Spleen (tissue), 11 donors: ENCODE results near the gene SPATS2. TPM values are rescaled to one million over a fixed set of nuclear protein-coding genes. Genes with fewer than 3 reads are reported as not detected.
"Not testable (repeated sequence)": the region's sequence is repeated elsewhere in the genome, so short reads cannot be mapped to it uniquely, and the experiment has no call there.

Source experiments
- DNase-seq: peaks from one replicate; pipeline ENCODE4 v3.0.0-alpha.2; 2020
- H3K27ac ChIP-seq, 8 donors: fragments of 200-600 bp; sonication (generic) in 7 of 8; 1 replicate in 4 of 8; 2 replicates in 4 of 8; pipeline versions ENCODE4 v1.5.0 to v1.8.0; 2016 to 2021; ENCODE audit warnings: inconsistent platforms in 4 of 8, mild to moderate bottlenecking in 4 of 8, moderate library complexity in 1 of 8
- H3K27me3 ChIP-seq, 7 donors: fragments of 200-600 bp; sonication (generic) in 6 of 7; replicated peaks in 1 of 7; 1 replicate in 4 of 7; 2 replicates in 3 of 7; pipeline versions ENCODE4 v1.5.0 to v1.8.0; 2016 to 2021; ENCODE audit warnings: inconsistent platforms in 3 of 7, mild to moderate bottlenecking in 1 of 7
- H3K36me3 ChIP-seq, 6 donors: fragments of 200-600 bp; sonication (generic) in 5 of 6; 1 replicate in 4 of 6; 2 replicates in 2 of 6; pipeline versions ENCODE4 v1.5.0 to v1.8.0; 2016 to 2021; ENCODE audit warnings: inconsistent platforms in 2 of 6
- H3K4me1 ChIP-seq, 6 donors: fragments of 200-600 bp; sonication (generic) in 5 of 6; 1 replicate in 3 of 6; 2 replicates in 3 of 6; pipeline versions ENCODE4 v1.5.0 to v1.8.0; 2016 to 2021; ENCODE audit warnings: inconsistent platforms in 3 of 6
- H3K4me3 ChIP-seq, 8 donors: fragments of 200-600 bp; sonication (generic) in 7 of 8; 1 replicate in 4 of 8; 2 replicates in 4 of 8; pipeline versions ENCODE4 v1.5.0 to v1.8.0; 2016 to 2021; ENCODE audit warnings: inconsistent platforms in 4 of 8, mild to moderate bottlenecking in 4 of 8, moderate library complexity in 2 of 8
- H3K9me3 ChIP-seq, 8 donors: fragments of 200-600 bp; sonication (generic) in 7 of 8; 1 replicate in 4 of 8; 2 replicates in 4 of 8; pipeline versions ENCODE4 v1.5.0 to v1.8.0; 2016 to 2021; ENCODE audit warnings: inconsistent platforms in 4 of 8
- POLR2A ChIP-seq, 3 donors: fragments of 450-650 bp; IDR thresholded peaks; one replicate each; pipeline ENCODE4 v1.5.1; 2017; ENCODE audit warnings: antibody characterized with exemption in 3 of 3, mild to moderate bottlenecking in 1 of 3
- POLR2AphosphoS5 ChIP-seq, 3 donors: sonication (generic); formaldehyde crosslinking; IDR thresholded peaks; one replicate each; pipeline ENCODE4 v1.5.1; 2017; ENCODE audit warnings: antibody characterized with exemption in 3 of 3
- WGBS, 5 donors: extraction: QIAGEN DNeasy Blood & Tissue Kit in 3 of 5; methylation state at CpG; one replicate each; pipeline versions ENCODE4 v1.1.5 to v1.1.7; 2013 to 2018; 5-methylcytosine and 5-hydroxymethylcytosine counted together
- intact Hi-C: fragments of 100-400 bp; cut with DNase I; formaldehyde crosslinking; loops from one replicate; pipeline ENCODE4 v1.15.0; 2023; ENCODE audit warnings: low total_unique reads
- polyA plus RNA-seq, 3 donors: library from polyadenylated mRNA; stranded (reverse); fragments of 200-250 nt; gene quantifications; one replicate each; pipeline ENCODE4 v1.2.1, GENCODE V29; 2013
- total RNA-seq, 7 donors: library from RNA; depleted of rRNA in 3 of 7; stranded (reverse); fragments of >200 nt in 3 of 7; fragmentation: NEBNext Ultra II Directional in 4 of 7; extraction: Animal tissue kit (Norgen Biotek cat#: 25700) in 4 of 7; gene quantifications; one replicate each; pipeline versions ENCODE4 v1.1.0 to v1.2.1, GENCODE V29; 2016 to 2021
- TF ChIP-seq, protein P1 (sequence below), 11 experiments: fragments of 200-600 bp in 7 of 11; fragments of 450-650 bp in 4 of 11; sonication (generic) in 4 of 11; IDR thresholded peaks in 8 of 11; conservative IDR thresholded peaks in 3 of 11; 1 replicate in 7 of 11; 2 replicates in 4 of 11; pipeline versions ENCODE4 v1.4.0 to v1.8.0; 2016 to 2021; ENCODE audit warnings: antibody characterized with exemption in 11 of 11, inconsistent platforms in 4 of 11, mild to moderate bottlenecking in 1 of 11
- donor health status: healthy with polysubstance abuse.
- donor health status: DM: no; HTN: no; CAD: no; lungs with moderate emphysema.
- donor health status: DM: no; HTN: no; CAD: no.
- donor health status: Bipolar disorder and iron deficiency.
- donor health status: healthy.
- donor health status: DM: no; HTN: no; CAD: no.
- donor health status: DM: yes; HTN: yes; CAD: no.

The SPATS2 gene
- total and polyA plus RNA-seq, 10 donors: 7.1 to 27.0 (median 19.0) TPM

DNA sequence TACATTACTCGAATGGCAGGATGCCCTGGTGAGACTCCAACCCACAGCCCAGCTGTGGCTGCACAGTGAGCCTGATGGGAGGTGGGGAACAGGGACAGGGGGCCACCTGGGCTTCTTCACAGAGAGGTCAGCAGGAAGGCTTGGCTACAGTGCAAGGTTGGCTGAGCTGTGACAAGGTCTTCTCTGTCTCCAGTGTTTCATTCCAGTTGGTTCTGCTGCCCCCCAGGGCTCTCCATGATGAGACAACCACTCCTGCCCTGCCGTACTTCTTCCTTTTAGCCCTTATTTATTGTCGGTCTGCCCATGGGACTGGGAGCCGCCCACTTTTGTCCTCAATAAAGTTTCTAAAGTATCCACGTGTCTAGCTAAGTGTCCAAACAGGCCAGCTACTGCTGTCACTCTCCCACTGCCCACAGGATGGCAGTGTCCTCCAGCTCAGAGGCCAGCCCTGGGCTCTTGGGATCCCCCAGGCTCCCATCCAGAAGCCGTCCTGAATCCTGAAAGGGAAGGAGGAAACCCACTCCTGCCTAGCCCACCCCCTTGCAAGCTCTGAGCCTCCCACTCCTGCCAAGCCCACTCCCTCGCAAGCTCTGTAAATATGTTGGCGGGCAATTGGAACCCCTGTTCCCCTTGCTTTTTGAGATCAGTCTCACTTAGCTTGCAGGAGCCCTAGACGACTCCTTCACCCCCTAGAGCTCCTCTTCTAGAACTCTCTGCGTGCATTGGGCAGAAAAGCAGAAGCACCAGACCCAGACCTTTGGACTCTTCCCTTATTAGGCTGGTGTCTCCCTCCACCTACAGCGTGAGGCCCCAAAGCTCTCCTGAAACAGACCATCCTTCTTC is 35.7 kb upstream of the SPATS2 start:
- Histone ChIP-seq H3K27ac (no peak overlapping the region), H3K27me3 (peaks cover 7 to 64% (median 43%) of the 10 kb centered on the region in 7 donors), H3K4me1 (peaks cover 1 to 34% (median 15%) of the 10 kb centered on the region in 6 donors), H3K9me3 (no peaks in the 10 kb centered on the region), H3K4me3 (no peak overlapping the region), H3K36me3 (peaks cover 0 to 44% (median 0%) of the 10 kb centered on the region in 6 donors)
- WGBS, 5 donors: 57 to 73% (median 59%) methylated on average over 11 of the region's 11 CpGs
- DNase-seq: no peak
- no peak for TF ChIP-seq POLR2AphosphoS5 (IDR thresholded peaks at IDR 0.05)
- TF ChIP-seq, protein P1, sequence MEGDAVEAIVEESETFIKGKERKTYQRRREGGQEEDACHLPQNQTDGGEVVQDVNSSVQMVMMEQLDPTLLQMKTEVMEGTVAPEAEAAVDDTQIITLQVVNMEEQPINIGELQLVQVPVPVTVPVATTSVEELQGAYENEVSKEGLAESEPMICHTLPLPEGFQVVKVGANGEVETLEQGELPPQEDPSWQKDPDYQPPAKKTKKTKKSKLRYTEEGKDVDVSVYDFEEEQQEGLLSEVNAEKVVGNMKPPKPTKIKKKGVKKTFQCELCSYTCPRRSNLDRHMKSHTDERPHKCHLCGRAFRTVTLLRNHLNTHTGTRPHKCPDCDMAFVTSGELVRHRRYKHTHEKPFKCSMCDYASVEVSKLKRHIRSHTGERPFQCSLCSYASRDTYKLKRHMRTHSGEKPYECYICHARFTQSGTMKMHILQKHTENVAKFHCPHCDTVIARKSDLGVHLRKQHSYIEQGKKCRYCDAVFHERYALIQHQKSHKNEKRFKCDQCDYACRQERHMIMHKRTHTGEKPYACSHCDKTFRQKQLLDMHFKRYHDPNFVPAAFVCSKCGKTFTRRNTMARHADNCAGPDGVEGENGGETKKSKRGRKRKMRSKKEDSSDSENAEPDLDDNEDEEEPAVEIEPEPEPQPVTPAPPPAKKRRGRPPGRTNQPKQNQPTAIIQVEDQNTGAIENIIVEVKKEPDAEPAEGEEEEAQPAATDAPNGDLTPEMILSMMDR (IDR thresholded peaks at IDR 0.05 in 8 of 11, conservative IDR thresholded peaks at IDR 0.05 in 3 of 11): peak in 9 of 11 experiments; percentile 15 to 76 (median 57)
- intact Hi-C loops: no loop called here

DNA sequence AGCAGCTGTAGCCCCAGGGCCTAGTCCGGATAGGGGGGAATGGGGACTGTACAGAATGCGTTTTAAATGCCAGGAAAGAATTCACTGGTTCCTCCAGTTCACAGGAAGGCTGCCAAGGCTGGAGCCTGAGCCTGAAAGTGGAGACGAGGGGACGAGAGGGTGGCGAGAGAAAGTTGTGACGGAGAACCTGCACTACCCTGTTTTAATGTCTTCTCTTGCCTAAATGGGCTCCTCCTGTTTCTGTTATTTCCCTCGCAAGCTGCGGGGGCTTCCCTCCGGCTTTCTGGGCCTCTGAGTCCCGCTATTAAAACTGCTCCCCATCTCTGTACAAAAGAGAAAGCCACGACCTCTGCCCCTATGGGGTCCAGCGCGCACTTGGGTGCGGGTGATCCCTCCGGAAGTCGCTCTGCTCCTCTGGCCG is 34.8 kb upstream of the SPATS2 start:
- TF ChIP-seq POLR2AphosphoS5 (IDR thresholded peaks at IDR 0.05) (no peak), POLR2A (IDR thresholded peaks at IDR 0.05) (no peak)
- TF ChIP-seq, protein P1 (IDR thresholded peaks at IDR 0.05 in 8 of 11, conservative IDR thresholded peaks at IDR 0.05 in 3 of 11): no peak
- DNase-seq: no peak
- Histone ChIP-seq H3K9me3 (no peaks in the 10 kb centered on the region), H3K4me1 (peaks cover 5 to 42% (median 23%) of the 10 kb centered on the region in 6 donors), H3K36me3 (peaks cover 0 to 36% (median 0%) of the 10 kb centered on the region in 6 donors), H3K27ac (no peak overlapping the region), H3K4me3 (peak overlapping the region in 2 of 8 donors; percentile 8 to 44), H3K27me3 (peaks cover 10 to 73% (median 52%) of the 10 kb centered on the region in 7 donors)
- intact Hi-C loops: no loop called here
- 64 to 78% (median 68%) methylated on average over 17 of the region's 17 CpGs for WGBS, 5 donors

DNA sequence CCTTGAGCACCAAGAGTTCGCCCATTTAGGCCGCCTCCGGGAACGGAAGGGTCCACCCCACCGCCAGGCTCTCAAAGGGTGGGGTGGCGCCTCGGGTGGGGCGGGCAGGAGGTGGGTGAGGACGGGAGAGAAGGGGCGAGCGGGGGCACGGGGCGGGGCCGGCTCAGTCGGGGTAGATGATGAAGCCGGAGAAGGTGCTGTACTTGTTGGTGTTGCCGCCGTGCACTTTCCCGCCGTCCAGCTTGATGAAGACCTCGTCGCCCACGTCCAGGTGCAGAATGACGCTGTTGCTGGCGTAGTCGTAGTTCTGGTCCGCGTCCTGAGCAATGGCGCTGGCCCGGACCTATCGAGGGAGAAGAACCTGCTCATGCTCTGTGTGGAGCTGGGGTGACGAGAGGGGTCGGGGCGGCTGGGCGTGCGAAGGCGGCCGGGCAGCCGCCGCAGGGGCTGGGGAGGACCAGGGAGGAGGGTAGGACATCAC is 34.3 kb upstream of the SPATS2 start:
- Histone ChIP-seq H3K4me1 (peaks cover 5 to 47% (median 24%) of the 10 kb centered on the region in 6 donors), H3K27ac (no peak overlapping the region), H3K9me3 (no peaks in the 10 kb centered on the region), H3K4me3 (peak overlapping the region in 2 of 8 donors; percentile 8 to 44), H3K27me3 (peaks cover 10 to 78% (median 52%) of the 10 kb centered on the region in 7 donors), H3K36me3 (peaks cover 0 to 31% (median 0%) of the 10 kb centered on the region in 6 donors)
- no peak for TF ChIP-seq POLR2AphosphoS5 (IDR thresholded peaks at IDR 0.05)
- TF ChIP-seq, protein P1 (IDR thresholded peaks at IDR 0.05 in 8 of 11, conservative IDR thresholded peaks at IDR 0.05 in 3 of 11): no peak
- no peak for TF ChIP-seq POLR2A (IDR thresholded peaks at IDR 0.05)
- WGBS, 5 donors: 14 to 25% (median 20%) methylated on average over 26 to 40 of the region's 40 CpGs
- intact Hi-C loops: no loop called here
- DNase-seq: no peak

DNA sequence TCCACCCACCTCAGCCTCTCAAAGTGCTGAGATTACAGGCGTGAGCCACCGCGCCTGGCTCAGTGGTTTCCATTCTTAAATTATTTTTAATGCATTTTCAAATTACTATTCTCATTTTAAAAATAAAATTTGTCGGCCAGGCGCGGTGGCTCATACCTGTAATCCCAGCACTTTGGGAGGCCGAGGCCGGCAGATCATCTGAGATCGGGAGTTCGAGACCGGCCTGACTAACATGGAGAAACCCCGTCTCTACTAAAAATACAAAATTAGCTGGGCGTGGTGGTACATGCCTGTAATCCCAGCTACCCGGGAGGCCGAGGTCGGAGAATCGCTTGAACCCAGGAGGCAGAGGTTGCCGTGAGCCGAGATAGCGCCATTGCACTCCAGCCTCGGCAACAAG is 33.5 kb upstream of the SPATS2 start:
- H3K27ac ChIP-seq, DNase-seq, H3K4me3 ChIP-seq, H3K9me3 ChIP-seq, intact Hi-C loops: not testable (repeated sequence)
- H3K27me3 ChIP-seq: peaks cover 10 to 86% (median 54%) of the 10 kb centered on the region in 7 donors
- H3K4me1 ChIP-seq: peaks cover 5 to 48% (median 24%) of the 10 kb centered on the region in 6 donors
- H3K36me3 ChIP-seq: peaks cover 0 to 26% (median 0%) of the 10 kb centered on the region in 6 donors
- 38 to 50% (median 42%) methylated on average over 21 of the region's 21 CpGs for WGBS, 5 donors
